ENCODE results near the gene DLGAP4. TPM values are rescaled to one million over a fixed set of nuclear protein-coding genes. Genes with fewer than 3 reads are reported as not detected.

The DLGAP4 gene
- total and polyA plus RNA-seq, 2 of the 13 experiments (the other 11 are each of a cell fraction or from before 2014, with no cell fraction given), result 15.2 to 26.7 TPM

DNA sequence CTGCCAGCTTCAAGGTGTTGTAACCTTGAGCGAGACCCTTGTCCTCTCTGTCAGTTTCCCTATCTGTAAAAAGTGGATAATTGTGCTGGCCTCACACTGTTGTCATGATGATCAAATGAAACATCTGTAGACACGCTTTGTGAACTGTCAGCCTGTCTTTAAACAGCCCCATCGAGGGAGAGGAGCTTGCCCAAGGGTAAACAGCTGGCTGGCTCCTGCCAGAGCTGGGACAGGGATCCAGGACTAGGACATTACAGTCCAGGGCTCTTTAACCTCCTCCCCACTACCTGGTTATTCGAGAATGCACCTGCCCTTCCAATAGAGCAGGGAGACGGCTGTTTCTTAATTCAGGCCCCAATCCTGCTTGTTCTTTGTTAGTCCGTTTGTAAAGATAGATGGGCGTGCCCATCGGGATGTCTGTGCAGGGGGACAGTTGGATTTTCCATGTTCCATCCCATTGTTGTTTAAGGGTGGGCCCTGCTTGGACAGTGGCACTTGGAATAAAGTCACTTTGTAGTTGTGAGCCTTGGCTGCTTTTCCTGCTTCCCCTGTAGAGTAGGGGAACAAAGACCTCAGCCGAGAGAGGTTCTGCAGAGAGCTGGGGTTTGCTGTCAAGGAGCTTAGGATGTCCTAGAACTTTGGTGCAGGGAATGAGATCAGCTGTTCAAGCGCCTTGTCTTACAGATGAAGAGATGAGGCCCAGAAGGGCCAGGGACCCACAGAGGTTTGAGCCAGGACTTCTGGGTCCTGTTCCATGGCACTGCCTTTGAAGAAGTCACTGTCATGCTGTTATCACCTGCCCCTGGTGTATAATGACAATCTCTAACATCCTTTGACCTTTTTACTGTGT lies 157.3 kb downstream of the DLGAP4 start:
- no peak overlapping the region for H2AFZ ChIP-seq (ENCODE audit: low read length)
- in situ Hi-C loops (cut with HindIII; ENCODE audit: extremely low pct_ligation_motif_present, low pct_unique_long_range_greater_than_20kb) (no loop called here), intact Hi-C loops (cut with micrococcal nuclease; ENCODE audit: unreplicated experiment) (loop anchor here (10.0 kb wide), 1 partner anchor 111 kb away; the partner anchor contains the start of gene TGIF2)
- BruUV-seq (replicated peaks), result TSS peak; percentile 66
- peaks cover 46% of the 10 kb centered on the region for H3K79me2 ChIP-seq (ENCODE audit: insufficient read depth, low read length)
- H3K4me3 ChIP-seq (replicated peaks in 1 of 3; ENCODE audit: insufficient read depth in 1 of 3, low read depth in 2 of 3, low read length in 3 of 3), result peak overlapping the region; percentile 71 to 90 (median 84)
- no peak for DNase-seq (ENCODE audit: low spot score)
- H3K9me3 ChIP-seq (ENCODE audit: low read length), result no peaks in the 10 kb centered on the region
- peak overlapping the region; percentile 7 for H3K27ac ChIP-seq (ENCODE audit: extremely low read length, insufficient read depth, low read length)
- H4K20me1 ChIP-seq (ENCODE audit: insufficient read depth, low read length), result peaks cover 36% of the 10 kb centered on the region
- H3K4me1 ChIP-seq (ENCODE audit: insufficient read depth, low read length), result peaks cover 69% of the 10 kb centered on the region
- no peaks in the 10 kb centered on the region; a peak in 1 of 5 replicates for H3K27me3 ChIP-seq (ENCODE audit: control insufficient read depth in 1 of 2, insufficient read depth in 2 of 2, low read length in 2 of 2)
- ChIA-PET POLR2A (interaction anchor here (1.2 to 2.5 kb wide), 4 partner anchors 9 to 142 kb away, joined by 3 to 13 read pairs (median 6); partner anchors contain the start of gene RAB5IF), CTCF (ENCODE audit: low intra/inter-chr PET ratio, low total read pairs) (no interaction called here)
- H3K4me2 ChIP-seq (ENCODE audit: low read depth, low read length), result peak overlapping the region; percentile 100
- peak overlapping the region; percentile 86 for H3K9ac ChIP-seq (ENCODE audit: insufficient read depth, low read depth, low read length)
- 0 out of 3 replicates have a peak, but pooled peaks have one; percentile 1 for ATAC-seq
- H3K36me3 ChIP-seq (replicated peaks in 1 of 2; ENCODE audit: control insufficient read depth in 1 of 2, insufficient read depth in 2 of 2, low read length in 2 of 2), result peaks cover 0 to 4% of the 10 kb centered on the region in 2 experiments; a peak in 2 of 5 replicates
- FAIRE-seq, result no peak
- WGBS (ENCODE audit: low lambda C conversion rate), result 41% methylated on average over 9 of the region's 10 CpGs
- TF ChIP-seq CREB1 (IDR thresholded peaks at IDR 0.05), result no peak
- TF ChIP-seq CREB1 (CRISPR knock-in tag; IDR thresholded peaks at IDR 0.05), result no peak
- TF ChIP-seq NKX3-1 (CRISPR knock-in tag; IDR thresholded peaks at IDR 0.05), result no peak
- TF ChIP-seq ETV6 (CRISPR knock-in tag; conservative IDR thresholded peaks at IDR 0.05), result no peak
- TF ChIP-seq KAT7 (CRISPR knock-in tag; IDR thresholded peaks at IDR 0.05; ENCODE audit: borderline replicate concordance), result no peak; the same call in 1 of the 2 replicates
- TF ChIP-seq NBN (conservative IDR thresholded peaks at IDR 0.05), result no peak
- TF ChIP-seq FOXA1 (IDR thresholded peaks at IDR 0.05), result no peak
- no peak; the same call in 1 of the 2 replicates for TF ChIP-seq FOXA1 (CRISPR knock-in tag; IDR thresholded peaks at IDR 0.05)
- TF ChIP-seq FOXK2 (IDR thresholded peaks at IDR 0.05), result no peak
- no peak for TF ChIP-seq KLF9 (CRISPR knock-in tag; IDR thresholded peaks at IDR 0.05; ENCODE audit: low read depth)
- no peak; the same call in 1 of the 2 replicates for TF ChIP-seq ZMYM3 (CRISPR knock-in tag; IDR thresholded peaks at IDR 0.05)
- no peak for TF ChIP-seq ZNF589 (CRISPR knock-in tag; conservative IDR thresholded peaks at IDR 0.05)
- TF ChIP-seq TFAP4 (IDR thresholded peaks at IDR 0.05; ENCODE audit: borderline replicate concordance, low read depth), result peak; percentile 56; the same call in 1 of the 2 replicates
- TF ChIP-seq RBAK (CRISPR knock-in tag; IDR thresholded peaks at IDR 0.05), result no peak
- no peak for TF ChIP-seq SNRNP70 (IDR thresholded peaks at IDR 0.05; ENCODE audit: low read depth, low read length)
- TF ChIP-seq ZNF777 (CRISPR knock-in tag; IDR thresholded peaks at IDR 0.05), result no peak
- no peak for TF ChIP-seq ZSCAN30 (CRISPR knock-in tag; IDR thresholded peaks at IDR 0.05)
- TF ChIP-seq GPBP1L1 (CRISPR knock-in tag; IDR thresholded peaks at IDR 0.05), result no peak
- no peak for TF ChIP-seq IRF2 (CRISPR knock-in tag; IDR thresholded peaks at IDR 0.05)
- no peak for TF ChIP-seq TFDP1 (CRISPR knock-in tag; IDR thresholded peaks at IDR 0.05; ENCODE audit: borderline replicate concordance)
- TF ChIP-seq SP5 (CRISPR knock-in tag; IDR thresholded peaks at IDR 0.05; ENCODE audit: borderline replicate concordance, low read depth), result no peak
- no peak for TF ChIP-seq SKI (IDR thresholded peaks at IDR 0.05; ENCODE audit: partially characterized antibody)
- no peak for TF ChIP-seq ZNF720 (CRISPR knock-in tag; IDR thresholded peaks at IDR 0.05)

All from HepG2 (cell line).